WERI-Rb-1 (cell line): ENCODE measurements around the gene EGFR.

Source experiments
- DNase-seq: peaks from one replicate; pipeline ENCODE4 v3.0.0-alpha.2; 2020
- H3K27ac ChIP-seq: fragments of 250-450 bp; sonication (Bioruptor Pico); 2 replicates; pipeline ENCODE4 v1.5.1; 2020; ENCODE audit warnings: mild to moderate bottlenecking, moderate library complexity
- H3K27me3 ChIP-seq: fragments of 250-450 bp; sonication (Bioruptor Pico); 2 replicates; pipeline ENCODE4 v1.5.1; 2021; ENCODE audit warnings: mild to moderate bottlenecking, low read depth, moderate library complexity; ENCODE audit not compliant: insufficient read depth, severe bottlenecking
- H3K36me3 ChIP-seq: fragments of 250-450 bp; sonication (Bioruptor Pico); 2 replicates; pipeline ENCODE4 v1.5.1; 2020; ENCODE audit warnings: mild to moderate bottlenecking, moderate library complexity
- H3K4me3 ChIP-seq: 2 replicates; pipeline ENCODE4 v1.5.1; 2011; ENCODE audit warnings: low read depth, mild to moderate bottlenecking, control low read depth, low read length
- H3K9me3 ChIP-seq: fragments of 250-450 bp; sonication (Bioruptor Pico); 2 replicates; pipeline ENCODE4 v1.5.1; 2021; ENCODE audit warnings: mild to moderate bottlenecking, moderate library complexity; ENCODE audit not compliant: severe bottlenecking
- CTCF ChIP-seq: IDR thresholded peaks from 2 replicates; pipeline ENCODE4 v1.5.1; 2011; ENCODE audit warnings: low read depth, mild to moderate bottlenecking, control low read depth, inconsistent platforms, low read length

The EGFR gene

GRCh38 chr7:55189878-55190436 lies 171.1 kb downstream of the EGFR start:
- no peak overlapping the region for H3K4me3 ChIP-seq
- H3K27ac ChIP-seq: no peak overlapping the region
- H3K9me3 ChIP-seq: no peaks in the 10 kb centered on the region
- no peaks in the 10 kb centered on the region for H3K27me3 ChIP-seq
- no peaks in the 10 kb centered on the region for H3K36me3 ChIP-seq
- no peak for DNase-seq
- TF ChIP-seq CTCF: no peak

DNA sequence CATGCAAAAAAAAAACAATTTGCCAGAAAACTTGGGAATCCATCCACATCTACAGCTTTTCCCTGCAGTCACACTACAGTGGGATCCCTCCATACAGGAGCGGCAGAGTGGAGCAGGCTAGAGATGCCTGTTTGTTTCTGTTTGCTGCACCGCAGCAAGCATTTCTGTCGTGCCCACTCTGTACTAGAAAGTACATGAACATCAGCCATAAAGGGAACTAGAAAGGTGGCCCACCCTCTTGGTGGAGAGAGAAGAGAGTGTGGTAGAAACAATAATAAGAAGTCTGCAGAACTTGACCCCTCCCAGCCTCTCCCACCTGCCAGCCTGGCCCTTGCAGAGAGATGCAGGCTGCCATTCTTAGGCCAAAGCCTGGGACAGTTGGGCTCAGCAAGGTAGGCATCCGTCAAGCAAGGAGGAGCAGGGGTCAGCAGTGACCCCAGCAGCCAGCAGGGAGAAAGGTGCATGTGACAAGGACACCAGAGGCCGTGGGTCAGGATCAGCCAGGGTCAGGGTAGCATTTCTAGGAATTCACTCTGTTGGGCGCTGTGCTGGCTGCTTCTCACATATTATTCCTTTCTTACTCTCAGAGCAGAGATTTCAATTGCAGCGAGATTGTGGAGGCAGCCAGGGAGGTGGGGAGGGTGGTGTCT lies 171.8 kb downstream of the EGFR start:
- Histone ChIP-seq H3K27me3 (no peaks in the 10 kb centered on the region), H3K27ac (no peak overlapping the region), H3K4me3 (no peak overlapping the region), H3K9me3 (no peaks in the 10 kb centered on the region), H3K36me3 (no peaks in the 10 kb centered on the region)
- DNase-seq: no peak
- no peak for TF ChIP-seq CTCF

DNA sequence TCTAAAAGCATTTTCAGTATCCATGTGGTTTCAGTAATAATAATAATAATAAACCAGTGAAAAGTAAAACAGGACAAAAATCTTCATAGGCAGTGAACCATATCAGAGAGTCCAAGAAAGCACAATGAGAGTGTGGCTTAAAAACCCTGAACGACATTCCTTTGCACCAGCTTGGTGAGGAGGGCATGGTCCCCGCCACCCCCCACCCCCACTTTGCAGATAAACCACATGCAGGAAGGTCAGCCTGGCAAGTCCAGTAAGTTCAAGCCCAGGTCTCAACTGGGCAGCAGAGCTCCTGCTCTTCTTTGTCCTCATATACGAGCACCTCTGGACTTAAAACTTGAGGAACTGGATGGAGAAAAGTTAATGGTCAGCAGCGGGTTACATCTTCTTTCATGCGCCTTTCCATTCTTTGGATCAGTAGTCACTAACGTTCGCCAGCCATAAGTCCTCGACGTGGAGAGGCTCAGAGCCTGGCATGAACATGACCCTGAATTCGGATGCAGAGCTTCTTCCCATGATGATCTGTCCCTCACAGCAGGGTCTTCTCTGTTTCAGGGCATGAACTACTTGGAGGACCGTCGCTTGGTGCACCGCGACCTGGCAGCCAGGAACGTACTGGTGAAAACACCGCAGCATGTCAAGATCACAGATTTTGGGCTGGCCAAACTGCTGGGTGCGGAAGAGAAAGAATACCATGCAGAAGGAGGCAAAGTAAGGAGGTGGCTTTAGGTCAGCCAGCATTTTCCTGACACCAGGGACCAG lies 172.5 kb downstream of the EGFR start:
- no peak overlapping the region for H3K4me3 ChIP-seq
- H3K36me3 ChIP-seq: no peaks in the 10 kb centered on the region
- TF ChIP-seq CTCF: no peak
- H3K9me3 ChIP-seq: no peaks in the 10 kb centered on the region
- no peak for DNase-seq
- H3K27me3 ChIP-seq: no peaks in the 10 kb centered on the region
- H3K27ac ChIP-seq: no peak overlapping the region

- DNase-seq: no peak
- H3K4me3 ChIP-seq: no peak overlapping the region
- H3K36me3 ChIP-seq: no peaks in the 10 kb centered on the region
- H3K27ac ChIP-seq: no peak overlapping the region
- TF ChIP-seq CTCF: no peak
- H3K27me3 ChIP-seq: no peaks in the 10 kb centered on the region
- no peaks in the 10 kb centered on the region for H3K9me3 ChIP-seq
These were observed 173.3 kb downstream of the EGFR start for GRCh38 chr7:55191926-55192692.

- H3K27me3 ChIP-seq: no peaks in the 10 kb centered on the region
- no peak overlapping the region for H3K4me3 ChIP-seq
- H3K9me3 ChIP-seq: no peaks in the 10 kb centered on the region
- DNase-seq: no peak
- H3K27ac ChIP-seq: no peak overlapping the region
- no peaks in the 10 kb centered on the region for H3K36me3 ChIP-seq
- no peak for TF ChIP-seq CTCF
These were observed 173.9 kb downstream of the EGFR start for GRCh38 chr7:55192723-55193122.
